GM11168 (cell line): ENCODE measurements around the gene TGM5.
"Not testable (repeated sequence)": the region's sequence is repeated elsewhere in the genome, so short reads cannot be mapped to it uniquely, and the experiment has no call there.

Experiments used
- in situ Hi-C: fragments of 300-500 bp; cut with MboI; formaldehyde crosslinking; loops from one replicate; pipeline ENCODE4 v1.12.0; 2022; ENCODE audit warnings: low sequenced_read_pairs; ENCODE audit not compliant: unreplicated experiment

Gene TGM5

GRCh38 chr15:43206054-43206453, 60.7 kb downstream of the TGM5 start:
- in situ Hi-C loops: no loop called here

DNA sequence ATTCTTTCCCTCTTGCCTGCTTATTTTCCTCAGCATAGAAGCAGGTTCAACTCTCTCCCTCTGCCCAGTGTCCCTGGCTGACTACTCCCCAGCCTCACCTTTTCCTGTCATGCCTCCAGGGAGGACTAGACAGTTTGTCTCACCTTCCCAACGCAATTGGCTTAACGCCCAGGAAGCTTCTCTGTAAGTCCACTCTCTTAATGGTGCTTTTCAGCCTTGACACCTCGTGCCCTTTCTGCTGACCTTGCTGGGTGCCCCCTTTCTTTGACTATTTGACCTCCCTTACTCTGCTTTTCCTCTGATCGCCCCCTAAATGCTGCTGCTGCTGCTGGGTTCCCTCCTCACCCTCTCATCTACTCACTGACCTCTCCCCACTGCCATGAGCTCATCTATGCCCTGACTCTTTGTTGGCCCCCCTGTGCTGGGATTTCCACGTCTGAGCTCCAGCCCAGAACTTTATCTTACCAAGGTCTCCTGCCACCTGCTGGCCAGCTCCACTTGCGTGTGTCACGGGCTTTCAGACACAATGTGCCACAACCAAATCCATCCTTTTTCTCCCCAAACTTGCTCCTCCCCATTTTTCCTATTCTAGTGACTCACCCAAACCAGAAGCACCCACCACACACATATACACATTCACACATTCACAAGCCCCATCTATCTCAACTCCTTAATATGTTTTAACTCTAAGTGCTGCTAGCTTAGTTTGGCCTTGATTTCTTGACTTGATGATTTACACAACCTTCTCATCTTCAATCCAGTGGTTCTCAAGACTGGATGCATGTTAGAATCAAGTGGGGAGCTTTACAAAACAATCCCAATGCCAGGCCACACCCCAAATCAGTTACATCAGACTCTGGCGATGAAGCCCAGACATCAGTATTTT, 62.5 kb downstream of the TGM5 start:
- in situ Hi-C loops: no loop called here

- in situ Hi-C loops: no loop called here
Measured at GRCh38 chr15:43199945-43200488, 66.7 kb downstream of the TGM5 start.

DNA sequence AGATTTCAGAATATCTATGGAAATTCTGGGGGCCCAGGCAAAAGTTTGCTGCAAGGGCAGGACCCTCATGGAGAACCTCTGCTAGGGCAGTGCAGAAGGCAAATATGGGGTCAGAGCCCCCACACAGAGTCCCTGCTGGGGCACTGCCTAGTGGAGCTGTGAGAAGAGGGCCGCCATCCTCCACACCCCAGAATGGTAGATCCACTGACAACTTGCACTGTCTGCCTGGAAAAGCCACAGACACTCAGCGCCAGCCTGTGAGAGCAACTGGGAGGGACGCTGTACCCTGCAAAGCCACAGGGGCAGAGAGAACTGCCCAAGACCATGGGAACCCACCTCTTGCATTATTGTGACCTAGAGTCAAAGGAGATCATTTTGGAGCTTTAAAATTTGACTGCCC, 67.7 kb downstream of the TGM5 start:
- in situ Hi-C loops: no loop called here

DNA sequence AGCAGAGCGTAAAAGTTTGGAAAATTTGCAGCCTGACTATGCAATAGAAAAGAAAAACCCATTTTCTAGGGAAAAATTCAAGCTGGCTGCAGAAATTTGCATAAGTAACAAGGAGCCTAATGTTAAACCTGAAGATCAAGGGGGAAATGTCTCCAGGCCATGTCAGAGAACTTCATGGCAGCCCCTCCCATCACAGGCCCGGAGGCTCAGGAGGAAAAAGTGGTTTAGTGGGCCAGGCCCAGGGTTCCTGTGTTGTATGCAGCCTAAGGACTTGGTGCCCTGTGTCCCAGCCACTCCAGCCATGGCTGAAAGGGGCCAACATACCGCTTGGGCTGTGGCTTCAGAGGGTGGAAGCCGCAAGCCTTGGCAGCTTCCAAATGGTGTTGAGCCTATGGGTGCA, 68.2 kb downstream of the TGM5 start:
- in situ Hi-C loops: not testable (repeated sequence)

GRCh38 chr15:43197773-43198172, 69.0 kb downstream of the TGM5 start:
- in situ Hi-C loops: not testable (repeated sequence)

GRCh38 chr15:43196760-43197548, 69.8 kb downstream of the TGM5 start:
- in situ Hi-C loops: no loop called here

GRCh38 chr15:43194795-43195194, 71.9 kb downstream of the TGM5 start:
- in situ Hi-C loops: no loop called here

DNA sequence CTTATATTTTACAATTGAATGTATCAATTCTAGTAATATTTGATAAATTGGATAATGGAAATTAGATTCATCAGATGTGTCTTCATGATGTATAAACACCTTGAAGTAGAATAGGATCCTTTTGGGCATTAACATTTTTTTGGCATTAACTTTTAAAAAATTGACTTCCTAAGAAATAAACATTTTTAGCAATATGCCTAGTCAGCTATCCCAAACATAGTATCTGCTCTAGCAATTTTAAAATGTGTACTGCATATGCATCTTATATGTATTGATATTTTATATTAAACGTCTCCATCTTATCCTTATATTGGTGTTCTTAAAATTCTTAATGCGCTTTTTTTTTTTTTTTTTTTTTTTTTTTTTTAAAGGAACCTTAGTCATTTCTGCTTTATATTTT, 73.0 kb downstream of the TGM5 start:
- in situ Hi-C loops: no loop called here

- in situ Hi-C loops: no loop called here
Measured at GRCh38 chr15:43190178-43190577, 76.5 kb downstream of the TGM5 start.

DNA sequence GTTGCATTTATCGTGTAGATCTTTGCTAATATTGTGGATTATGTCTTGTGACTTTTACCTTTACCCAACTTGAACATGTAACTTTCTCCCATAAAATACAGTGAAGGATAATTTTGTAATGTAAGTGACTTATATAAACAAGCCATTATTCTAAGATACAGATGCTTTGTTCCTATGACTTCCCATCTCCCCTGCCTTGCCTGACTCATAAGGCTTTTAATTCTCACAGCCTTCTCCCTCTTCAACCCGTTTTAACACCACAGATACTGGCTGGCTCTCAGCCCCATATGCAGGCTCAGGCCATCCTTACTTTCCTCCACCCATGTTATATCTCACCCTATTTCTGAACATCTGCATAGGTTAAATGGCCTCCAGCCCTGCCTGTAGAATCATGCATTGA, 77.4 kb downstream of the TGM5 start:
- in situ Hi-C loops: no loop called here

DNA sequence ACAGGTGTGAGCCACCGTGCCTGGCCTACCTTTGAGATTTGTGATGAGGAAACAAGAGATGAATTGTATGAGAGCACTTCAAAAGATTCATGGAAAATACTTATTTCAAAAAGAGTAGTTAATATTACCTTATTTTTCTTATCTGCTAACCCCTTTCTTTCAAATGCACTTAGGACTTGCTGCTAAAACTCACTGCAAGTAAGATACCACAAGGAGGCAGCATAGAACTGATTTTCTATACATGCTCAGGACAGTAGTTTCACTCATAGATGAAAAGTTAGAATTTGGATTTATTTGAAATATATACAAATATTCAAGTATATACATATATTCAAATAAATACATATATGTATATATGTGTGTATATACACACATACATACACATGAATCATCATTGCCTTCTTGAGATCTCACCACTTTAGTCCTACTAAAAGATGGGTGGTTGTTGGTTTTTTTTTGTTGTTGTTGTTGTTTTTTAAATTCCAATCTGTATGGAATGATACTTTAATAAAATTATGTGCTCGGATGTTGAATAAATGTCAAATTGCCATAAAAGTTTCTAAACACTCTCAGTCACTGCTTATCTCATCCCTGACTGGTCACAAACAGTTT, 79.1 kb downstream of the TGM5 start:
- in situ Hi-C loops: no loop called here

- in situ Hi-C loops: no loop called here
Measured at GRCh38 chr15:43186003-43186353, 80.8 kb downstream of the TGM5 start.

DNA sequence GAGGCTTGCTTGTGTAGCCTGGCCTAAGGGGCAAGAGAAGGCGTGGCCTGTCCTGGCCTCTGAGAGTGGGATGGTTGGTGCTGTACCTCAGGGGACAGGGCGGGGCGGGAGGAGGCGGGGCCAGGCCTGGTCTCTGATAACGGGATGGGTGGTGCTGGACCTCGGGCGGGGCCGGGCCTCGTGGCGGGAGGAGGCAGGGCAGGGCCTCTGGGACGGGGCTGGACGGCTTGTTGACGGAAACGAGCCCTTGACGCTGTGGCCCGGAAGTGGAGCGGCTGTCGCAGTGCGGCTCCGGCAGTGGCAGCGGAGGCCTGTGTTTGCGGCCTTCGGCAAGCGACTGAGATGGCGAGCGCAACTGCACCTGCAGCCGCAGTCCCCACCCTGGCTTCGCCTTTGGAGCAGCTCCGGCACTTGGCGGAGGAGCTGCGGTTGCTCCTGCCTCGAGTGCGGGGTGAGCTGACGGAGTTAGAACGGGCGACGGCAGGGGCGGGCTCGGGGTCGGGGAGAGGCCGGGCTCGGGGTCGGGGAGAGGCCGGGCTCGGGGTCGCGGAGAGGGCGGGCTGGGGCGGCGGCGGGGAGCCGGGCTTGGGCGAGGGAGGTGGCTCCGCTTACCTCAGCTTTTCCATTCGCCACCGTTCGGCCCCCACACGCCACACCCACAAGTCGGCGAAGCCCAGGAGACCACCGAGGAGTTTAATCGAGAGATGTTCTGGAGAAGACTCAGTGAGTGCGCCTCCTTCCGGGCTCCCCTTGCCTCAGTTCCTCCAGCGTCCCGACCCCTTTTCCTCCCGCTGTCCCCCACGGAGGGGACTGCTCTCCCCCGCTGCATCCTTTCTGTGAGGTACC, 81.3 kb downstream of the TGM5 start, which contains the start of gene CCNDBP1:
Gene CCNDBP1 (plus strand): TSS at position 247 of the 846 bp plus-strand sequence. CDS start 96 bp downstream, at position 343.
- in situ Hi-C loops: no loop called here

- in situ Hi-C loops: no loop called here
Measured at GRCh38 chr15:43184407-43185124, 82.2 kb downstream of the TGM5 start.

GRCh38 chr15:43183270-43183669, 83.5 kb downstream of the TGM5 start:
- in situ Hi-C loops: no loop called here
